Caki2 (cell line): ENCODE measurements around the gene ZNF366. TPM values are rescaled to one million over a fixed set of nuclear protein-coding genes. Genes with fewer than 3 reads are reported as not detected.

Experiments used
- DNase-seq: peaks from one replicate; pipeline ENCODE4 v3.0.0-alpha.2; 2015; ENCODE audit warnings: low read depth
- in situ Hi-C: cut with HindIII; loops from 2 replicates; pipeline ENCODE4 v1.10.0; 2016; ENCODE audit warnings: low sequenced_read_pairs, low pct_unique_long_range_greater_than_20kb, mixed read lengths
- total RNA-seq: library from RNA; depleted of rRNA; stranded (reverse); fragments of >200 nt; shearing (Covaris generic); gene quantifications from 2 replicates; pipeline ENCODE4 v1.2.3, GENCODE V29; 2014; ENCODE audit warnings: low replicate concordance

ZNF366 gene
- total RNA-seq, 1 experiment from 2014 or later, result not detected

DNA sequence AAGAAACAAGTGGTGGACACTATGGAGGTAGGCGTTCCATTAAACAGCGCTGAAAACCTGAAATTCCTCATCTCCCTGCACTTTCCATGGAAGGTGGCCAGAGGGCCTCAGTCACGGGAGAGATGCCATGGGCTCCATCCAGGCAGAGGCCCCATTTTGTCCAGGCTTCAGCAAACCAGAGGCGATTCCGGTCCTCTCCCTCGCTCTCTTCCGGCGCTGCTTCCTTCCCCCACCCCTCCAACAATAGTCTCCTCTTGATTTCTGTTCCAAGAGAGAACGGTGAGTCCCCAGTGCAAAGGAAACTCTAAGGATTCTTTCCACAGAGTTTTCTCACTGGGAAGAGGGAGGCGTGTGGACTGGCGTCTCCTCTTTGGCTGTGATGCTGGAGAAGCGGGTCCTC, 7.5 kb downstream of the ZNF366 start:
- in situ Hi-C loops, result no loop called here
- no peak for DNase-seq

DNA sequence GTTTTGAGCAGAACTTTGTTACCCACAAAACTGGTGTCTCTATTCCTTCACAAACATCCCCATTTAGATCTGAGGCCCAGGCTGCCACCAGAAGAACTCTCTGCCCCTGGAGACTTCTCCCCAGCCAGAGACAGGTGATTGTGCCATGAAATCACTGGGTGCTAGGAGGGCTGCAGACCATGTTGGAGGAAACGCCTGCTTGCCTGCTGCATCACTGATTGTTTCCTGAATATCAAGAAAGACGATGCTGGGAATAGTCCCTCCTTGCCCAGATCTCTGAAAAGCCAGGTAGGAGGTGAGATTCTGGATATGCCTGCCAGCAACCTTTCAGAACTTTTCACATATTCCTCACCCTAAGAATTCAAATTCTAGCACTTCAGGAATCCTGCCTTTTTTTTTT, 8.1 kb downstream of the ZNF366 start:
- in situ Hi-C loops, result no loop called here
- DNase-seq, result no peak

DNA sequence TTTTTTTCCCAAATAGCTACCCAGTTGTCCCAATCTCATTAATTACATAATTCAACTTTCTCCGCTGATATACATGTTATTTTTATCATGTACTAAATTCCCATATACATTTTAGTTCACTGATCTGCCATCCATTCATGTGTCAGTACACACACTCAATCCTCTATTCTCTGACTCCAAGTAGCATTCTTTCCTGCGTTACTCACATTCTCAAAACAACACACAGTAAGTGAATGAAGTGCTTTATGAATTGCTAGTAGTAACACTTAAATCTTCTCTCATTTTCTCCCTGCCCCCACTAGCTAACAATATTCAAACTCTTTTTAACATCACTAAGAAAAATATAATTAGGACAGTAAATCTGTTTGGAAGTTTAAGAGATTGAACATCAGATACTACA, 8.9 kb downstream of the ZNF366 start:
- in situ Hi-C loops, result no loop called here

DNA sequence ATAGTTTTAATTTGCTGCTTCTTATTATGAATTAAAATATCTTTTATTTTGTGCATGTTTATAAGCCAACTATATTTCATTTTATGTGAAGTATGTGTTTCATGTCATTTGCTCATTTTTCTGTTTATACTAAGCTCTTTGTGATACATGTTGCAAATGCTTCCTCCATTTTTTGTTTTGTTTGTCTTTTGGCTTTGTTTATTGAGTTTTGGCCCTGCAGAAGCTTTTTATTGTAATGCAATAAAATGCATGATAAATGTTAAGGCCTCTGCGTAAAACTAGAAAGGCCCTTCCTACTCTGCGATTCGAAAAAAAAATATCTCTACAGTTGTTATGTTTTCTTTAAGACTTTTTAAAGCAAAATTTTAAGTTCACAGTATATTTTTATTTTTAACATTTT, 9.4 kb downstream of the ZNF366 start:
- in situ Hi-C loops, result no loop called here
- no peak for DNase-seq

More for the DNA sequence above, 8.9 kb downstream of the ZNF366 start:
- DNase-seq, result no peak

DNA sequence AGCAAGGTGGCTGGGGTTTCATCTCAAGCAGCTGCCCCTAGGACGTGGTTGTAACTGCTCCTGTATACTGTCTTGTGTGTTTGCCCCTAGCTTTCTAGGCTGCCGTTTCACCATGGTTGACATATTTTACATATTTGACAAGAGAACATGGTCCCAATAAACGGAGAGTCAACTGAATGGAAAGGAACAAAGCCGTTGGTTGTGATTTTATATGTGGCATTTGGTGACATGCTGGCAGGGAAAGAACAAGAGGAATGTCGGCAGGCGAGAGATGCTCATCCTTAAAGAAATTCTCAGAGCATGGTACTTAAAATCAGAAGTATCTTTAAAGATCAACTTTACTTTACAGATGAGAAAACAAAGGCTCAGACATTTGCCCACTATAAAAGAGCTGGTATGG, 11.8 kb downstream of the ZNF366 start:
- in situ Hi-C loops, result no loop called here
- no peak for DNase-seq

DNA sequence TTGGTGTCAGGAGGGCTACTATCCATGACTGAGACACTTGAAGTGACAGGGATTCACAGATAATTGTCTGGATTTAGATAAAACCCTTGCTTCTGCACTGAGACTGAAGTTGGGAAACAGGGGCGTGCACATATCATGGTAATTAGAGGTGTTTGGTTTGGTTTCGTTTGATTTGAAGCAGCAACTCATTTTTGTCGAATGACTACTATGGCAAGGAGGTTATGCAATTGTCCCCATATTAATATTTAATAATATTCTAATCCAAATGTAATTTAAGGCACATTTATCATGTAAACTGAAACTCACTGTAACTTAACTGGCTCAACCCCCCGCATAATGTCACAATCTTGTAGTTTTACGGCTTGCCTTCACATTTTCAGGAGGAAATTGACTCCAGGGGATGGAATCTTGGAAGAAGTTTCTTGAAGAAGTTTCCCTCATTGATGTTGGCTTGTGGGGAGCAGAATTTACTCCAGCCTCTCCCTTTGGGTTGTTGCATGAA, 12.5 kb downstream of the ZNF366 start:
- in situ Hi-C loops, result no loop called here
- DNase-seq, result no peak

DNA sequence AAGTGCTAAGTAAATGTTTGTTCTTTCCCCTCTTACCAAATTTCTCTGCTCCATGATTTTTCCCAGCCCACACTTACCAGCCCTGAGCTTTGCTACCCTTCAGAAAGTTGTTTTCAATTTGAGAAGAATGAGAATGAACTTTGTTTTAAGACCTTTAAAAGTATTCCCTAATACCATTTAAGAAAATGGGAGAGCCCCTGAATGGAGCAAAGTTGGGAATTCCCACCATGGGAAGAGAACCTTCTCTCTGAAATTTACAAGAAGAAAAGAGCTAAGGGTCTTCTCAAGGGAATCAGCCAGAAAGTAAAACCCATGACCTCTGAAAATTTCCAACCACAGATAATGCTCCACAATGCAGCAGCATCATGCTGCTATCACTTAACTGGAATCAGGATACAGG, 17.7 kb downstream of the ZNF366 start:
- in situ Hi-C loops, result no loop called here
- DNase-seq, result no peak

DNA sequence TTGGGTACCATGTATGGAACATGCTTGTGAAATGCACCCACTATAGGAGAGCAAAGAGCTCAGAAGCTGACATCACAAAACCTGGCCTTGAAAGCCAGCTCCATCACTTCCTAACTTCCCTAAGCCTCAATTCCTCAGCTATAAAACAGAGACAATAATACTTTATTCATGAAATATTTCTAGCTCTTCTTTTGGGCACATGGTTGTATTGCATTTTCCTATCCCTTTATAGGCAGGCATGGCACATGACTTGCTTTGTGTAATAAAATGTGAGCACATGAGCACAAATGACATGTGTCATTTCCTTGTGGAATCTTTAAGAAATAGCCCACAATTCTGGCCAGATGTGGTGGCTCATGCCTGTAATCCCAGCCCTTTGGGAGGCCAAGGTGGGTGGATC, 18.5 kb downstream of the ZNF366 start:
- no peak for DNase-seq
- in situ Hi-C loops, result no loop called here

DNA sequence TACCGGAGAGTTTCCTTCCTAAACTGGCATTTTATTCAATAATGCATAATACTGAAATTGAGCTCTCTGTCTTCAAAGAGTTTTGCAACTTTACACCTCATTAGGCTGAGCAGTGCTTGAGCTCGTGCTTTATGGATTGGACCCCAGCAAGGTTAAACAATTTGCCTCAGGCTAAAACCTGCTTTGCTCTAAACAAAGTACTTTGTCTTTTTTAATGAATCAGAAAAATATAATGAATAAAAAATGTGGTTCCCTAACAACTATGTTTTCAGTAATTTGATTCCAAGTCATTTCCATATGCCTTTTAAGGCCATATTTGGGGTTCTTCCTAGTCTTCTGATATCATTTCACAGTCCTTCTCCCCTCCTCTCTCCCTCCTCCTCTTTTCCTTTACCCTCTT, 20.0 kb downstream of the ZNF366 start:
- DNase-seq, result no peak

DNA sequence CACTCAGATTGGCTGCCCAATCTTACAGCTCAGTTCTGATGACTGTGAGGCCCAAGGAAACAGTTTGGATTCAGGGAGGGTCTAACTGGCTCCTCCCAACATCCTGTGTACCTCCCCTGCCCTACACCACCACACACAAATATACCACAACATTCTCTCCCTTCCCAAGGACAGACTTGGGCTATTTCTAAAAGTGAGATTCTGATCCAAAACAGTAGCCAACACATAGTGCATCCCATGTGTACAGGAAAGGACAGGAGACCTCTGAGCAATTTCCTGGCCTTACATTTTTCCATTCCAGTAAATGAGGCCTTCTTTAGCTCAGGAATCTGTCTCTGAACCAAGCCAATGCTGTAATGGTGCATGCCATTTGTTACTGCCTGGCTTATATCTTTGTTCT, 20.8 kb downstream of the ZNF366 start:
- DNase-seq, result no peak
- in situ Hi-C loops, result no loop called here

More for the DNA sequence above, 20.0 kb downstream of the ZNF366 start:
- in situ Hi-C loops, result no loop called here

DNA sequence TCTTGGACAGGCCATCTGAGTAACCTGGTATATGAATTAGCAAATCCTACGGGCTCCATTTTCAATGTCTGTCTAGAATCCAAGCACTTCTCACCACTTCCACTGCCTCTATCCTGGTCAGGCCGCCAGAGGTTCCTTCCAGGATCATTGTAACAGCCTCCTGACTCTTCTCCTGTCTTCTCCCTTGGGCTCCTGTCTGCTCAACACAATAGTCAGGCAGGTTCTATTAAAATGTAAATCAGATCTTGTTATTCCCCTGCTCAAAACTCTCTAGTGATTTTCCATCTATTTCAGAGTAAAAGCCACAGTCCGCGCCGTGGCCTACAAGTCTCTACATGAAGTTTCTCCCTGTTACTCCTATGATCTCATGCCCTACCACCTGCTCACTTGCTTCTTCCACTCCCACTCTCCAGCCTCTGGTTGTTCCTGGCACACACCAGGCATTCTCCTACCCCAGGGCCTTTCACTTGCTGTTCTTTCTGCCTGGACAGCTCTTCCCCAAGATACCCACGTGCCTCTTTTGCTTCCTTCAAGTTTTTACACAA, 21.7 kb downstream of the ZNF366 start:
- in situ Hi-C loops, result no loop called here
- no peak for DNase-seq

DNA sequence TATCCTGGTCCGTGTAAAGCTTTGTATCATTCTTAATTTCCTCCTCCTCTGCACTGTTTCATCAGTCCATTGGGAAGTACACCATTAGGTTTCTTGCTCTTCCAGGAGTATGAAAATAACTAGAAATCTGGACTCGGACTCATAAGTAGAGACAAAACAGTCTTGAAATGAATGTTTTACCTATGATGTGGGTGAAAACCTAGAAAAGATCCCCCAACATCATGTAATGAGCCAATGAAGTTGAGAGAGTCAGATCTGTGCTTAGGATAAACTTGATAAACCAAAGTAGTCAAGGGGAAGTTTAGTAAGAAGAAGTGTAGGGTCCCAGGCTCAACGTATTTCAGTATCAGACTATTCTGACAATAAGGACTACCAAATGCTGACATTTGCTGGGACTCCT, 25.2 kb downstream of the ZNF366 start:
- in situ Hi-C loops, result no loop called here
- no peak for DNase-seq

DNA sequence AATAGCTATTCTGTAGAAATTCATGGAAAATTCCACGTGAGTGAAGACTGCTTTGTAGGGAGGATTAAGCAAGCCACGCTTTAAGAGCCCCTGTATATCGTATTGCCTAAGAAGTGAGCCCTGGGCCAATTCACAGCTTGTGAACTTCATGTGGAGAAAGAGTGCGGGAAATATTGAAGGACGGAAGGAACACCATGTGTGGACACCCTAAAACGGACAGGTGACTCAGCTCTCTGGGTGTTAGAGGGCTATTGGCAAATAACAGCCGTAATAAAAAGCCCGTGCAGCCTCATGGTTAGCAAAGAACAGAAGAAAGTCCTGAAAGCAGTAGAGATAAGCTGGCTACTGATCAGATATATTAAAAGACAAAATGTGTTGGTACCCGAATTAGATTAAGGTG, 26.4 kb downstream of the ZNF366 start:
- in situ Hi-C loops, result no loop called here
- DNase-seq, result no peak

DNA sequence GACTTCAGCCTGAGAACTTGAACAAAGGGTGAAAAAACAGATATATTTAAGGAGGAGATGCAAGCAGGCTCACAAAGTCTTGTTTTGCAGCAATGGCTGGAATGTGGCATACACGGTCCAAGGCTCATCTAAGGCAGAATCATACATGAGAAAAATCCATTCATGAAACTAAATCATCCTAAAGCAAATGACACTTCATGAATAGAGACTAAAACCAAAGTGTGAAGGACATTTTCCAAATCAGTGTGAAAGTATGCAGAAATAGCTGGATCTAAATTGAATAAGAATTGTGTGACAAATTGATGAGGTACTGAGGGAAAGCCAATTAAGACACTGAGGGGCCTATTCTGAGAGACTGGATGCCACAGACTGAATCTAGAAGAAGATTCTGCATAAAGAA, 27.3 kb downstream of the ZNF366 start:
- in situ Hi-C loops, result no loop called here
- DNase-seq, result no peak

DNA sequence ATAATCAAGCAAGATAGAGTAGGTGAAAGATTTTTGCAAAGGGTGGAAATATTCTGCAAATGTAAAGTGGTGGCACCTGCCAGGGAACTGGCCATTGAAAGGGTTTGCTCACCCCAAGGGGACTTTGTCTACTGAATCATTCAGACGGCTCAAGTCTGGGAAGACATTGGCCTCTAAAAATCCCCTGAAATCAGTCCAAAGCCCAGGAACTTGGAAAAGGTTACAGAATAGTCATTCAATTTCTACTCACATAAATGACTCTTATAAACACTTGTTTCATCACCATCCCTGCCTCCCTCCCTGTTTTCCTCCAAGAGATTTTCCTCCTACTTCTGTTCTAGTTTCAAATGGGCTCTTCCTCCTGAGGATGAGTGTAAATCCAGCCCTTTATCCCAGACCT, 28.5 kb downstream of the ZNF366 start:
- no peak for DNase-seq
- in situ Hi-C loops, result no loop called here

DNA sequence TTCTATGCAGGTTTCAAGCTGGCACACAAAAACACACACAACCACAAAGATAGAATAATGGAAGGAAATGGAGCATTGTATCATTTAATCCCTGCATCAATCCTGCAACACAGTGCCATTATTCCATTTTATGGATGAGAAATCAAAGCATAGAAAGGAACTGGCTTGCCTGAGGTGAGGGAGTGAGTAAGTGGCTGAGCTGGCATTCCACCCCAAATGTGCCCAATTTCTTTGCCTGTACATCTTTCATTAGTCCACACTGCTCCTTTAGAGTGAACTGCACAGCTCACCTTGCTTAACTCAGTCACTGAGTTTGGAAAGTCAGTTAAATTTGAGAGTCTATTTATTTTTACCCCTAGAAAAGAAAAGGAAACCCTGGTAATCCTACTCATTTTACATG, 28.9 kb downstream of the ZNF366 start:
- in situ Hi-C loops, result no loop called here
- no peak for DNase-seq

DNA sequence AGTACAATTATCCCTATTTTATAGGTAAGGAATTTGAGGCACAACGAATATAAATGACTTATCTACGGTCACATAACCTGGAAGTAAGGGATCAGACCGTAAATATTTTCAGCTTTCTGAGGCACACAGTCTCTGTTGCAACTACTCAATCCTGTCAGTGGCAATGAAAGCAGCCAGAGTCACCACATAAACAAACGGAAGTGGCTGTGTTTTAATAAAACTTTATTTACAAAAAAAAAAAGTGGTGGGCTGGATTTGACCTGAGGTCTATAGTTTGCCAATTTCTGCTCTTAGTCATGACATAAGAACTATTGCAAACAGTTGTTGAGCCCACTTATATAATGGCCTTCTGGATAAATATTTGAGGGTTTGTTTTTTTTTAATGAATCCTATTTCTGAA, 29.6 kb downstream of the ZNF366 start:
- no peak for DNase-seq
- in situ Hi-C loops, result no loop called here

DNA sequence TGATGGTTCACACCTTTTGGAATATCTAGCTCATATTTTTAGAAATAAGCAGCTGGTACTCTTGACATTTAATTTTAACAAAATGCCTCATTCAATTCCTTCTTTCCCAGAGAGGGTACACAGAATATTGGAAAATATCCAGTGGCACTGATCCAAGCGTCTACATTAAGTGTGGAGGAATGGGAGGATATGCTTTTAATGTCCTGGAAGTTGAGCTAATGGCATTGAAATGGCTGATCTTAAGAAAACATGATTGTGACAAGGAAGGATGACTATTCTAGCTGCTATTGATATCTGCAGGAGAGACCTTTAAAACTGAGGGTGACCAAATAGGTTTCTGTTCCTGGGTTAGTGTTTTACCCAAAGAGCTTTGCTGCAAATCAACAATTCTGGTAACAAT, 30.0 kb downstream of the ZNF366 start:
- DNase-seq, result no peak

DNA sequence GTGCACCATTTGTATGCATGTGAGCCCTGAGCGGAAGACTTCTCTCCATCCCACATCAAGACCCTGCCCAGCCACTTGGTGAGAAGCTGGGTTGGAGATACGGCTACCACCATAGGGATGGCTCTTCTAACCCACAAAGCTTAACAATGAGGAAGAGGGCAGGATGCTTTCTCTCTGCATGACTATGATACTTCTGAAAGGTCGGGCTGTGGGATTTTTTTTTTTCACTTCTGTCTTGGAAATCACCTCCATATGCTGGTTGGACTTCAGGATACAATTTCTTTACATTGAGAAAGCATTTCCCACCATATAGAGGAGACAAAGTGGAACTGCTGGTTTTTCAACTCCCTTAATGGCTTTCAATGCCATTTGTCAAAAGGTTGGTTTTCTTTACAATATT, 30.5 kb downstream of the ZNF366 start:
- in situ Hi-C loops, result no loop called here
- DNase-seq, result no peak

More for the DNA sequence above, 30.0 kb downstream of the ZNF366 start:
- in situ Hi-C loops, result no loop called here

DNA sequence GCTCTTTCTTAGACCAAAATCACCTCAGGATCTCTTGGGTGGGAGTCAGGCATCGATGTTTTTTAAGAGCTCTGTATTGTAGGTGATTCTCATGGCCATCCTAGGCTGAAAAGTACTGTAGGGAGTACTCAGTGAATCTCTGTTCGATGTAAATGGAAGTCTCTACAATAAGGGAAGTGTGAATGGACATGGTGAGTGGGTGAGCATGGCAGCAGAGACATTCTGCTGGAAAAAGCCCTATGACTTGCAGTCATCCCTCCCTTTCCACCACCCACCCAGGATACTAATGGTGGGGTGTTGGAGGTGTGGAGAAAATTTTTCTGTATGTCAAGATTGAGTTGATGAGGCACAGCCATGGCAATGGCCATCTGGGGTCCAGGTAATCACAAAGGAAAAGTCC, 30.9 kb downstream of the ZNF366 start:
- in situ Hi-C loops, result no loop called here
- no peak for DNase-seq

DNA sequence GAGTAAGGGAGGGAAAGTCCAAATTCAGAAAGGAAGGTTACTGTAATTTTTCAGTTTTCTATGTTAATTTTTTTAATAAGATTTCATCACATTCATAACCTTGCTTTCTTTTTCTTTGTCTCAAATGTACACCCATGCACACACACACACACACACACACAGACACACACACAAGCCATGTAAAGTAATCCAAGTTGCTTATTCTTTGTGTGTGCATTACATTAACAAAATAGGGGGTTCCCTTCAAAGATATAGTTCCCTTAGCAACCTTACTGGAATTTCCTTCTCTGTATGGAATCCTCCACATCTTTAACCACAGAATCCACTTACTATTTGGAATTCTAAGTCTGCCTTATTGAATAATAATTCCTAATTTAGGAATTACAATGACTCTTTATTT, 32.7 kb downstream of the ZNF366 start:
- DNase-seq, result no peak
- in situ Hi-C loops, result no loop called here
